HG02852 (cell line): Measurements from ENCODE around the gene PC.
A peak's percentile ranks its signal among the peaks of the same experiment; 100 is the strongest.
"Not testable (repeated sequence)": the region's sequence is repeated elsewhere in the genome, so short reads cannot be mapped to it uniquely, and the experiment has no call there.

Source experiments
- ATAC-seq: cut with Tn5 transposase; IDR thresholded peaks from one replicate; pipeline ENCODE4 v1.9.1; 2021; ENCODE audit warnings: mild to moderate bottlenecking, moderate library complexity; ENCODE audit not compliant: unreplicated experiment

Gene PC

DNA sequence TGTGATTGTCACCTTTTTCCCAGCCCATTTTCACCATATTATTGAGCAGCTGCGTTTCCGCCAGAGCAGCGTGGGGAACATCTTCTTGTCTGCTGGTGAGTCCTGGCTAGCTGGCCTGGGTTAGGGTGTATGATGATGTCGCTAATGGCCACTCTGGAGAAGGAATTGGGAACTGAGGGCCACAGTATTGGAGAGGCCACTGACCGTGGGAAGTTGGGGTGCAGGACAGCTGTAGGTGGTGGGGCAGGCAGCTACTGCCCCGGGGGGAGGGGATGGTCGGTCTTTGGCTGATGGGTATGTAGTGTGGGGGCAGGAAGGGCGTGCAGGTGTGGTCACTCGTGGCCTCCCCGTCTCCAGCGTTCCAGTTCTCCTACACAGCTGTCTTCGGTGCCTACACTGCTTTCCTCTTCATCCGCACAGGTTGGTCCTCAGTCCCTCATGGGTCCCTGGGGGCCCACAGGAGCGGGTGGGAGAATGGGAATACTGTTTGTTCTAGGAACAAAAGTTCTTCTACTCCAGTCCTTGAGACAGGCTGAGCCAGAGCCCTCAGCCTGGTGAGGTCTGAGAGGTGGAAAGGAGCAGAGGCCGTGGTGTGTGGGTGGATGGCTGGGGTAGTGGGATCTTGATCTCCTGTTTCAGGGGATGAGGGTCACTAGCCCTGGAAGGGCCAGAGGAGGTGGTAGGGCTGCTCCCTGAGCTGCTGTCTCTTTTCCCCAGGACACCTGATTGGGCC lies 112.9 kb downstream of the PC start:
- ATAC-seq: no peak

DNA sequence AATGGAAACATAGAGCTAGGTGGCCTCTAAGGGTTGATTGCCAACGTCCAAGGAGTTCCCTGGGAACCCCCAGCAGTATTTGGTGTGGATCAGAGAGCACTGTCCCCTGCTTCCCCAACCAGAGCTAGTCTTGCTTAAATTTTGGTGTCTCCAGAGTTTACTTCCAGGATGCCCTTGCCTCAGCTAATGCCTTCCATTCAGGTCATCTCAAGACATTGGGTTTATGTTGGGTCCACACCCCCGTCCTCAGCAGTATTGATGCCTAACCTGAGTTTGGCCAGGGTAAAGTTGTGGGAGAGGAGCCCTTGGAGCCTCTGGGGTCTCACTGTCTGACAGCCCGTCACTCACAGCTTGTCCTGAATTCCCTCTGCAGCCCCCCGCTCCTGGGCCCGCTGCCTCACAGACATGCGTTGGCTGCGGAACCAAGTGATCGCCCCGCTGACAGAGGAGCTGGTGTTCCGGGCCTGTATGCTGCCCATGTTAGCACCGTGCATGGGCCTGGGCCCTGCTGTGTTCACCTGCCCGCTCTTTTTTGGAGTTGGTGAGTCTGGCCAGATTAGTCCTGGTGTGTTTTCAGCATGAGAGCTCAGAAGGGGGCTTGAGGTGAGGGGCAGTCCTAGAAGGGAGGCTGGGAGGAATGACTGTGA lies 113.6 kb downstream of the PC start:
- ATAC-seq: no peak

DNA sequence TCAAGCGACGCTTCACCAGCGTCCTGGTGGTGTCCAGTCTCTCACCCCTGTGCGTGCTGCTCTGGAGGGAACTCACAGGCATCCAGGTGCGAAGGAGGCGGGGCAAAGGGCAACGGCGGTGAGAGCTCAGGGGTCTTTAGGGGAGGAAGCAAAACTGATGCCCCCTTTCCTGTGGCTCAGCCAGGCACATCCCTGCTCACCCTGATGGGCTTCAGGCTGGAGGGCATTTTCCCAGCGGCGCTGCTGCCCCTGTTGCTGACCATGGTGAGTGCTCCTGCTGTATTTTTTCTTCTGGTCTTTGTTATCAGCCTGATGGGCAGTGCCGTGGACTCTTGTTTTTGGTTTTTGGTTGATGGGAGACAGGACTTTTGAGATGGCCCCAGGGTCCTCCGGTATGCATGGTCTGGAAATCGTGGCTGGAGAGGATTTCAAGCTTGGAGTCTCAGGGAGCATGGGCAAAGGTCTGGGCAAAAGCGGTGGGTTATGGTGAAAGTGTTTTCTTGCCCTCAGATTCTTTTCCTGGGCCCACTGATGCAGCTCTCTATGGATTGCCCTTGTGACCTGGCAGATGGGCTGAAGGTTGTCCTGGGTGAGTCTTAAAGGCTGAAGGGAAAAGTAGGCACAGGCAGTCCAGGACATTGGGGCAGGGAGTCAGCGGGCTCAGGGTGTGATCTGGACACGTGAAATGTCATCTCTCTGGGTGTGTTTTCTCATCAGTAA lies 114.2 kb downstream of the PC start:
- no peak for ATAC-seq

GRCh38 chr11:66842896-66843775 lies 115.0 kb downstream of the PC start, which contains the start of gene RCE1:
RCE1 (plus strand) TSS chr11:66843441; CDS start chr11:66843456, 15 bp downstream.
- peak; percentile 75 for ATAC-seq

DNA sequence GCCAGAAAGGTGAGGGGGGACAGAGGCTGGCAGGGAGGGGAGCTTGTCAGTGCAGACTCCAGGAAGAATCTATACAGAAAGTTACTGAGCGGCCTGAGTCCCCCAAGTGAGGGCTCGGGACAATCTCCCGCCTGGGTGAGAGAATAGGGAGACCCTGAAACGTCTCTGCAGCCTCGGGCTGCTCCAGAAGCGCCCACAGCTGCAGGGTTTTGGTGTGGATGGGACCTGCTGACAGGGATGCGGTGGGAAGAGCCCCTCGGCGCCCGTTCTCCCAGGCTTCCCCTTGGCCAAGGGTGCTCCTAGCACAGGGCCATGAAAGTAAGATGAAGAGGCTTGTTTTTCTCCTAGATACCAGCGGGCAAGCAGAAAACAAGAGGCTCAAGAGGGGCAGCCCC lies 115.7 kb downstream of the PC start:
- no peak for ATAC-seq

GRCh38 chr11:66841861-66842260 lies 116.3 kb downstream of the PC start:
- ATAC-seq: no peak

GRCh38 chr11:66840317-66841091 lies 117.7 kb downstream of the PC start:
- ATAC-seq: no peak

GRCh38 chr11:66835768-66836405 lies 122.3 kb downstream of the PC start:
- ATAC-seq: no peak

DNA sequence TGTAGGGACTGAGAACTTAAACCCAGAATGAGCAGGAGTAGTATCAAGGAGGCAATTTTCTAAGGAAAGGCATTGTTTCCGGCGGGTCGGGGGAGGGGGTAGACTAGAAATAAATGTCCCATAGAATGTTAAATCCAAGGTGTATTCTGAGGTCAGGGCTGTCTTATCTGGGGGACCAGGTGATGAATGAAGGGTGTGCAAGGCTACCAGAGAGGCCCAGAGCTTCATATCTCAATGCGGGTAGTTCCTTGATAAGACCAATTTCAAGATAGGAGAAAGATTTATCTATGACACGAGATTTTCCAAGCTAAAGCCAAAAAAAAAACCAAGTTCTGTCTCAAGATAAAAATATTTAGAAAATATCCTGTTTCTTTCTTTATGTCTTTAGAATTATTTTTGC lies 123.2 kb downstream of the PC start:
- ATAC-seq: no peak

GRCh38 chr11:66834539-66834845 lies 123.7 kb downstream of the PC start:
- ATAC-seq: no peak

DNA sequence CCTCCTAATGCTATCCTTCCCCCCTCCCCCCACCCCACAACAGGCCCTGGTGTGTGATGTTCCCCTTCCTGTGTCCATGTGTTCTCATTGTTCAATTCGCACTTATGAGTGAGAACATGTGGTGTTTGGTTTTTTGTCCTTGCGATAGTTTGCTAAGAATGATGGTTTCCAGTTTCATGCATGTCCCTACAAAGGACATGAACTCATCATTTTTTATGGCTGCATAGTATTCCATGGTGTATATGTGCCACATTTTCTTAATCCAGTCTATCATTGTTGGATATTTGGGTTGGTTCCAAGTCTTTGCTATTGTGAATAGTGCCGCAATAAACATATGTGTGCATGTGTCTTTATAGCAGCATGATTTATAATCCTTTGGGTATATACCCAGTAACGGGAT lies 133.6 kb downstream of the PC start:
- not testable (repeated sequence) for ATAC-seq

DNA sequence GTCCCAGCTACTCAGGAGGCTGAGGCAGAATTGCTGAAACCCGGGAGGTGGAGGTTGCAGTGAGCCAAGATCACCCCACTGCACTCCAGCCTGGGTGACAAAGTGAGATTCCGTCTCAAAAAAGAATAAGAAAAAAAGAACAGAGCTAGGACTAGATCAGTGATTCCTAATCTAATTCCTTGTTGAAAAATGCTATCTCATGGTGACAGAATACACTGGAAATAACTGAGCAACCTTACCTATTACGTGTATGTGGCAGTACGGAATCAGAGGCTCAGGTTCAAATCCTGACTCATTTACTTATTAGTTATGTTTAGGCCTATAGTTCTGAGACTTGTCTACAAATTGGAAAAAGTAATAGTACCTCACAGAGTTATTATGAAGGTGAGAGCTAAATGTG lies 134.5 kb downstream of the PC start:
- no peak for ATAC-seq

DNA sequence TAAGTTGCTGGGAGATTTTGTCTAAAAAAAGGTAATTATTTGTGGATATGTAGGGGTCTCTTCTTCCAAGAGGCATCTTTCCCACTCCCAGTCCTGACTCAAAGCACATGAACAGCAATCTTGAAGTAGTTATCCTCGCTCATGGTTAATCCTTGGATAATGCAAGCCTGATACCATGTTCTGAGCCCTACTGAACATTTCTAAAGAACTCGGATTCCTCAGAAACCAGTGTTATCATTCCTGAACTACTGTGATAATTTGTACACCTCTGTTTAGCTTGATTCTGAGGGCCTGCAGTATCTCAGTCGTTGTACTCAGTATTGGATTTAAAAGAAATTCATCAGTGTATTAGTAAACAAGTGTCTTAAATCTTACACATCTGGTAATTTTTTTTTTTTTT lies 137.3 kb downstream of the PC start:
- no peak for ATAC-seq

DNA sequence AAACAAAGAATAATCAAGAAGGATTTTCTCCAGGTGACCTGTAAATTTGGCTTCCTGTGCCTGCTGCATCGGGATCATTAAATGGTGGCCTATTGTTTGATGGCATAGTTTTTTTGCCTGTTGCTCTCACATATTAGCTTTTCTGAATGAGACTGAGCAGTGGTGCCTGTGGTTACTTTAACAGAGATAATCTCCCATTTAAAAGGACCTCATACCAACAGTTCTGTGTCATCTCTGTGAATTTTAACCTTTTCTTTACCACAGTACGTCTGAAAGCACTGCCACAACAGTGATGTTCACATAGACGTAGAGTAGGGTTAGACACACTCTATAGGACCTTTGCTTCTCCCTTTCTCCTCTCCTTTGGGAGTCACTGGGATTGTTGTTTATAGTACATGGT lies 137.8 kb downstream of the PC start:
- no peak for ATAC-seq

DNA sequence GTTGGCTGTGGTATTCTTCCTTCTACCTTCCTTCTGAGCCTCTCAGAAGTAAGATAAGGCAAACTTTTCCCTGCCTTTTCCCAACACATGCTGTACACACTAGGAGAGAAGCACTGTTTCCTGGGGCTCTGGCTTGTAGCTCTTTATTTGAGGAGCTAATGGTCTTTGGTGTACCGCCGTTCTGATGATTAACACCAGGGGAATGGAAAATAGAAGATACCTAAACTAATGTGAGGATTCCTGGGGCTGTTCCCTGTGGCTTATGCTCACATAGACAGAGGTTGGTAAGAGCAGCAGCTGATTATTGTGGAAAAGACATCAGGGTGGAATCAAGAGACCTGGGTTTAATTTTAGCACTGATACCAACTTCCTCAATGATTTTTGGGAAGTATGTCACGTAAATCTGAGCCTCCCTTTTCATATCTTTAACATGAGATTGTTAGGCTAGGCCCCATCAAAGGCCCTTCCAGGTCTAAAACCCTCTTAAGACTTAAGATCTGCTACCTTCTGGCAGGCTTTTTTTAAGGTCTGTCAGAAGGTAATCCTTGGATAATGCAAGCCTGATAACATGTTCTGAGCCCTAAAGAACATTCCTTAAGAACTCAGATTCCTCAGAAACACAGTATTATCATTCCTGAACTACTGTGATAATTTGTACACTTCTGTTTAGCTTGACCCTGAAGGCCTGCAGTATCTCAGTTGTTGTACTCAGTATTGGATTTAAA lies 139.8 kb downstream of the PC start:
- ATAC-seq: no peak

GRCh38 chr11:66815646-66816045 lies 142.5 kb downstream of the PC start:
- ATAC-seq: no peak

DNA sequence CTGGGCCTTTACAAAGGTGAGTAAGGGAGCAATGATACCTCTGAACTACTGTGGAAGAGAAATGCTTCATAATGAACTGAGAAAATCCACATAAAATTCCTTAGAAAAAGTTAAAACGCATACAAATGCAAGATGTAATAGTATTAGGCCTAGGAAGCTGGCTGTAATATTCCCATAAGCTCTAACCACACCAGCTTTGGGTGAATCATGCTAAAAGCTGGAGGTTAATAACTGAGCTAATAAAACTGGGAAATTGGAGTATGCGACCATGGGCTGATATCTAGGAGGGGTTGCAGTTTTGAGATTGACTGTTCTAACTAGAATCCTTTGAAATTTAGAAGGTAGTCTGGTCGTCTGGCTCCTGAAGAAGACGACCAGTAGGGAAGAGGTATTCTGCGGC lies 143.5 kb downstream of the PC start:
- ATAC-seq: no peak

- no peak for ATAC-seq
Observed at GRCh38 chr11:66810576-66811185, 147.5 kb downstream of the PC start.

GRCh38 chr11:66809592-66809991 lies 148.6 kb downstream of the PC start:
- no peak for ATAC-seq
